Neural cell (in vitro differentiated cells): ENCODE measurements around the gene KCTD13. TPM values are rescaled to one million over a fixed set of nuclear protein-coding genes. Genes with fewer than 3 reads are reported as not detected.

Experiments used
- H2AFZ ChIP-seq: fragments of 200-600, 300-800 bp; sonication (generic), shearing (Covaris generic); 2 replicates; pipeline ENCODE4 v1.6.0; 2014; ENCODE audit warnings: low read depth, mild to moderate bottlenecking, antibody characterized with exemption, low read length, moderate library complexity
- H3F3A ChIP-seq: fragments of 200-600 bp; shearing (Covaris generic); 2 replicates; pipeline ENCODE4 v1.6.1; 2016; ENCODE audit warnings: mild to moderate bottlenecking, moderate library complexity, mixed read lengths, antibody characterized with exemption, low read length; ENCODE audit not compliant: insufficient read depth, poor library complexity, severe bottlenecking
- H3K27ac ChIP-seq: fragments of 200-600, 300-800 bp; sonication (generic), shearing (Covaris generic); 2 replicates; pipeline ENCODE4 v1.5.1; 2014; ENCODE audit warnings: mild to moderate bottlenecking, low read length, moderate library complexity
- H3K27me3 ChIP-seq: fragments of 300-800, 200-600 bp; sonication (generic), shearing (Covaris generic); 2 replicates; pipeline ENCODE4 v1.6.0; 2014; ENCODE audit warnings: mild to moderate bottlenecking, low read depth, low read length, moderate library complexity; ENCODE audit not compliant: insufficient read depth
- H3K36me3 ChIP-seq: fragments of 300-800, 200-600 bp; sonication (generic), shearing (Covaris generic); 2 replicates; pipeline ENCODE4 v1.5.1; 2014; ENCODE audit warnings: mild to moderate bottlenecking, antibody characterized with exemption, low read length, moderate library complexity; ENCODE audit not compliant: insufficient read depth
- H3K4me2 ChIP-seq: fragments of 300-800, 200-600 bp; sonication (generic), shearing (Covaris generic); 2 replicates; pipeline ENCODE4 v1.6.0; 2014; ENCODE audit warnings: mild to moderate bottlenecking, low read length
- H3K4me3 ChIP-seq: fragments of 300-800, 200-600 bp; sonication (generic), shearing (Covaris generic); 2 replicates; pipeline ENCODE4 v1.5.1; 2014; ENCODE audit warnings: mild to moderate bottlenecking, low read length, moderate library complexity
- H3K79me2 ChIP-seq: fragments of 200-600 bp; shearing (Covaris generic); replicated peaks from 2 replicates; pipeline ENCODE4 v1.6.0; 2014; ENCODE audit warnings: mild to moderate bottlenecking, low read length, moderate library complexity; ENCODE audit not compliant: insufficient read depth
- H3K9ac ChIP-seq: fragments of 300-800, 200-600 bp; sonication (generic), shearing (Covaris generic); 2 replicates; pipeline ENCODE4 v1.6.1; 2016; ENCODE audit warnings: mild to moderate bottlenecking, low read length, mixed read lengths
- H3K9me2 ChIP-seq: fragments of 200-600 bp; shearing (Covaris generic); 2 replicates; pipeline ENCODE4 v1.6.1; 2016; ENCODE audit warnings: mild to moderate bottlenecking, low read length, mixed read lengths; ENCODE audit not compliant: insufficient read depth
- H3K9me3 ChIP-seq: fragments of 200-600, 300-800 bp; sonication (generic), shearing (Covaris generic); 2 replicates; pipeline ENCODE4 v1.6.1; 2016; ENCODE audit warnings: mild to moderate bottlenecking, mixed run types, low read length, moderate library complexity, mixed read lengths
- H4K20me1 ChIP-seq: fragments of 200-600 bp; shearing (Covaris generic); 2 replicates; pipeline ENCODE4 v1.6.1; 2016; ENCODE audit warnings: mild to moderate bottlenecking, mixed run types; ENCODE audit not compliant: insufficient read depth
- EP300 ChIP-seq: fragments of 450-650 bp; conservative IDR thresholded peaks from 2 replicates; pipeline ENCODE4 v1.6.1; 2014; ENCODE audit warnings: antibody characterized with exemption, mild to moderate bottlenecking, moderate library complexity; ENCODE audit not compliant: poor library complexity, severe bottlenecking
- EZH2 ChIP-seq: fragments of 200-600, 300-800 bp; shearing (Covaris generic), sonication (generic); IDR thresholded peaks from 2 replicates; pipeline ENCODE4 v1.6.1; 2014; ENCODE audit warnings: antibody characterized with exemption, low read length, borderline replicate concordance, mild to moderate bottlenecking; ENCODE audit not compliant: insufficient read depth, poor library complexity, severe bottlenecking
- MXI1 ChIP-seq: fragments of 450-650 bp; conservative IDR thresholded peaks from 2 replicates; pipeline ENCODE4 v1.6.1; 2014; ENCODE audit warnings: antibody characterized with exemption, mild to moderate bottlenecking; ENCODE audit not compliant: poor library complexity, severe bottlenecking
- POLR2AphosphoS5 ChIP-seq: IDR thresholded peaks from 2 replicates; pipeline ENCODE4 v1.6.1; 2012
- RAD21 ChIP-seq: fragments of 450-650 bp; conservative IDR thresholded peaks from 2 replicates; pipeline ENCODE4 v1.6.1; 2014; ENCODE audit warnings: antibody characterized with exemption, mild to moderate bottlenecking, moderate library complexity
- REST ChIP-seq: IDR thresholded peaks from 2 replicates; pipeline ENCODE4 v1.6.1; 2012; ENCODE audit warnings: borderline replicate concordance
- SMC3 ChIP-seq: fragments of 450-650 bp; conservative IDR thresholded peaks from 2 replicates; pipeline ENCODE4 v1.6.1; 2014; ENCODE audit warnings: antibody characterized with exemption, mild to moderate bottlenecking, moderate library complexity; ENCODE audit not compliant: poor library complexity
- polyA plus RNA-seq: library from polyadenylated mRNA; depleted of rRNA; stranded (reverse); fragments of >200 nt; gene quantifications from 2 replicates; pipeline ENCODE4 v1.2.3, GENCODE V29; 2014

Gene KCTD13
- polyA plus RNA-seq, 1 donor from 2014 or later = 55.0 TPM

- Histone ChIP-seq H3K27me3 (no peaks in the 10 kb centered on the region), H3K27ac (no peak overlapping the region), H3K9ac (no peak overlapping the region), H3K9me2 (no peaks in the 10 kb centered on the region), H4K20me1 (no peaks in the 10 kb centered on the region), H3K4me3 (no peak overlapping the region), H2AFZ (no peak overlapping the region), H3K9me3 (no peaks in the 10 kb centered on the region), H3F3A (no peaks in the 10 kb centered on the region), H3K79me2 (no peaks in the 10 kb centered on the region), H3K36me3 (no peaks in the 10 kb centered on the region), H3K4me2 (no peak overlapping the region)
- no peak for TF ChIP-seq EZH2
- no peak for TF ChIP-seq REST
- no peak for TF ChIP-seq EP300
- no peak for TF ChIP-seq SMC3
Measured at GRCh38 chr16:29959293-29959692, 33.3 kb upstream of the KCTD13 start.

DNA sequence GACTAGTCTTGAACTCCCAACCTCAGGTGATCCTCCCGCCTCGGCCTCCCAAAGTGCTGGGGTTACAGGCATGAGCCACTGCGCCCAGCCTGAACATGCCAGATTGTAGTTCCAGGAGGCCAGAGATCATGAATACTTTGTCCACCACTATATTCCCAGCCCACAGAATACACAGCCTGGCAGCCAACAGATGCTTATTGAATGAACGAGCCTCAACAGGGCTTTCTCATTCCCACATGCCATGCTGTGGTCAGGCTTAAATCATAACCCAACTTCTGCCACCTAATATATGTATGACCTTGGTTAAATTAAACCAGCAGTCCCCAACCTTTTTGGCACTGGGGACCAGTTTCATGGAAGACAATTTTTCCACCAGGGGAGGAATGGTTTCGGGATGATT is 32.7 kb upstream of the KCTD13 start:
- H3K9me3 ChIP-seq = no peaks in the 10 kb centered on the region
- no peak overlapping the region for H3K4me2 ChIP-seq
- H3K27me3 ChIP-seq = no peaks in the 10 kb centered on the region
- no peaks in the 10 kb centered on the region for H3K9me2 ChIP-seq
- no peaks in the 10 kb centered on the region for H3F3A ChIP-seq
- no peak overlapping the region for H3K4me3 ChIP-seq
- H2AFZ ChIP-seq = no peak overlapping the region
- no peaks in the 10 kb centered on the region for H4K20me1 ChIP-seq
- H3K36me3 ChIP-seq = no peaks in the 10 kb centered on the region
- TF ChIP-seq MXI1 (no peak), EP300 (no peak), EZH2 (no peak), POLR2AphosphoS5 (no peak), RAD21 (no peak), REST (no peak), SMC3 (no peak)
- H3K27ac ChIP-seq = no peak overlapping the region
- H3K9ac ChIP-seq = no peak overlapping the region
- no peaks in the 10 kb centered on the region for H3K79me2 ChIP-seq
